22Rv1 (cell line): ENCODE results near the gene YEATS4.

Experiments
- ZFX ChIP-seq: fragments of 450-650 bp; IDR thresholded peaks from 2 replicates; pipeline ENCODE4 v1.6.1; 2017; ENCODE audit warnings: antibody characterized with exemption, borderline replicate concordance
- TF ChIP-seq, protein P1 (sequence below): fragments of 450-650 bp; IDR thresholded peaks from 2 replicates; pipeline ENCODE4 v1.5.1; 2017; ENCODE audit warnings: mild to moderate bottlenecking

DNA sequence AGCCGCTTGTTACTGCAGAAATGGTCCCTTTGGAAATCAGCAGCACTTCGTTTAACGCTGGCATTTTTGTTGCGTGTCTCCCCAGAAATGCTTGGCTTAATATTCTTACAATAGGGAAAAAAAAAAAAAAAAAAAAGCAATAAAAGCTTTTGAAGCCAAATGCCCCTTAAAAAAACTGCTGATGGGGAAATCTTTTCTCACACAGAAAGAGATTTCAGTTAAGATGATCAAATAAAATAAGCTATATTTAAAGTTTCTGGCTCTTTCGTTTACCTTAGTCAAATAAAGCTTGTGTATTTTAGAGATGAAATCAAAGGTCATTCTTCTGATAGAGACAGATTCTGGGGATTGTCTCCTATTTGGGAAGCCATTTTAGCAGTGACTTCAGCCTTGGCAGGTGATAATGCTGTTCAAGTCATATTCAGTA is 58.2 kb downstream of the YEATS4 start:
- TF ChIP-seq, protein P1, sequence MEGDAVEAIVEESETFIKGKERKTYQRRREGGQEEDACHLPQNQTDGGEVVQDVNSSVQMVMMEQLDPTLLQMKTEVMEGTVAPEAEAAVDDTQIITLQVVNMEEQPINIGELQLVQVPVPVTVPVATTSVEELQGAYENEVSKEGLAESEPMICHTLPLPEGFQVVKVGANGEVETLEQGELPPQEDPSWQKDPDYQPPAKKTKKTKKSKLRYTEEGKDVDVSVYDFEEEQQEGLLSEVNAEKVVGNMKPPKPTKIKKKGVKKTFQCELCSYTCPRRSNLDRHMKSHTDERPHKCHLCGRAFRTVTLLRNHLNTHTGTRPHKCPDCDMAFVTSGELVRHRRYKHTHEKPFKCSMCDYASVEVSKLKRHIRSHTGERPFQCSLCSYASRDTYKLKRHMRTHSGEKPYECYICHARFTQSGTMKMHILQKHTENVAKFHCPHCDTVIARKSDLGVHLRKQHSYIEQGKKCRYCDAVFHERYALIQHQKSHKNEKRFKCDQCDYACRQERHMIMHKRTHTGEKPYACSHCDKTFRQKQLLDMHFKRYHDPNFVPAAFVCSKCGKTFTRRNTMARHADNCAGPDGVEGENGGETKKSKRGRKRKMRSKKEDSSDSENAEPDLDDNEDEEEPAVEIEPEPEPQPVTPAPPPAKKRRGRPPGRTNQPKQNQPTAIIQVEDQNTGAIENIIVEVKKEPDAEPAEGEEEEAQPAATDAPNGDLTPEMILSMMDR, result no peak
- TF ChIP-seq ZFX, result no peak
